ENCODE results near the gene TRAPPC2.
A peak's percentile ranks its signal among the peaks of the same experiment; 100 is the strongest.

DNA sequence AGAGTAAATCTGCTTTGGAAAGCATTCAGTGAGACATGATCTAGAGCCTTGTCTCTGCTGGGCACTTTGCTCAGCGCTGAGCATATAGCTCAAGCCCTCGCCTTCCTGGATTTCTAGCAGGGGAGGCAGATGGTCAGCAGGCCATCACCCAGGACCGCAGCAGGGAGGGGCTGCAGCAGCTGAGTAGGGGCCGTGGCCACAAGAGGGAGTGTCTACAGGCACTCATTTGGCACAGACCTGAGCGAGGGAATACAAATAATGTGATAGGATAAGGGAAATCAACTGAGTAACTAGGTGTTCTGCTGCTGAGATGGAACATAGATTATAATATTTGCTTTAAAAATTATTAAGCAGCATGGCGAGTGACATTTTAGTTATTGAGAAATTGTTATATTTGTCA lies 30.3 kb upstream of the TRAPPC2 start:
- TF ChIP-seq CTCF (IDR thresholded peaks at IDR 0.05) (peak in 1 of 3 experiments; percentile 14), POLR2A (IDR thresholded peaks at IDR 0.05) (no peak)

All from testis (tissue), 2 donors.